Sigmoid colon (tissue), 4 donors: ENCODE results near the gene YWHAE.

Source experiments
- CTCF ChIP-seq, 4 experiments: fragments of 450-650 bp in 3 of 4; fragments of 200-600 bp in 1 of 4; IDR thresholded peaks; one replicate each; pipeline ENCODE4 v1.5.1; 2016 to 2019; ENCODE audit warnings: antibody characterized with exemption in 4 of 4, mild to moderate bottlenecking in 3 of 4, moderate library complexity in 2 of 4
- EP300 ChIP-seq, 4 donors: sonication (generic); formaldehyde crosslinking; IDR thresholded peaks; one replicate each; pipeline ENCODE4 v1.6.1; 2017; ENCODE audit warnings: antibody characterized with exemption in 4 of 4
- POLR2A ChIP-seq, 2 donors: fragments of 450-650 bp; IDR thresholded peaks; one replicate each; pipeline ENCODE4 v1.6.1; 2016; ENCODE audit warnings: antibody characterized with exemption in 2 of 2, mild to moderate bottlenecking in 2 of 2, moderate library complexity in 2 of 2

DNA sequence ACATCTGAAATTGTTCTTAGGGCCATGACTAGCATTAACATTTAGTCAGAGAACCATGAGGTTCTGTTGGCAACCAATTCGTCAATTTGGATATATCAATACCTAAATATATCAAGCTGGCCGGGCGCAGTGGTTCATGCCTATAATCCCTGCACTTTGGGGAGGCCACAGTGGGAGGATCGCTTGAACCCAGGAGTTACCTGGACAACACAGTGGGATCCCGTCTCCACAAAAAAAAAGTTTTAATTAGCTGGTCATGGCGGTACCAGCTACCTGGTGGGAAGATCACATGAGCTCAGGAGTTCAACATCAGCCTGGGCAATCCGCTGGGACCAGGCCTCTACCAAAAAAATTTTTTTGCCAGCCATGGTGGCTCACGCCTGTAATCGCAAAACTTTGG, 8.4 kb downstream of the YWHAE start:
- no peak for TF ChIP-seq POLR2A (IDR thresholded peaks at IDR 0.05)
- no peak for TF ChIP-seq CTCF (IDR thresholded peaks at IDR 0.05)
- no peak for TF ChIP-seq EP300 (IDR thresholded peaks at IDR 0.05)
